H1 (cell line): ENCODE results near the gene CENPF. TPM values are rescaled to one million over a fixed set of nuclear protein-coding genes. Genes with fewer than 3 reads are reported as not detected.
"Not testable (repeated sequence)": the region's sequence is repeated elsewhere in the genome, so short reads cannot be mapped to it uniquely, and the experiment has no call there.

Source experiments
- CTCF ChIA-PET: fragments of 300-600 bp; sonication (Branson Sonifier 250); formaldehyde crosslinking; loops from one replicate; lab custom pipeline; 2021; ENCODE audit not compliant: partially characterized antibody; lab: Charles Lee
- POLR2A ChIA-PET: fragments of 300-600 bp; sonication (Branson Sonifier 250); formaldehyde crosslinking; loops from one replicate; lab custom pipeline; 2021; ENCODE audit warnings: inconsistent platforms; ENCODE audit not compliant: partially characterized antibody; lab: Charles Lee
- DNase-seq, 2 experiments: peaks; one replicate each; pipeline versions ENCODE4 v3.0.0 to v3.0.0-alpha.2; 2010 to 2022; ENCODE audit warnings: low spot score in 2 of 2, low read depth in 1 of 2, mixed read lengths in 1 of 2
- FAIRE-seq: peaks from 2 replicates; lab custom pipeline; 2011; peaks lifted over from hg19 to GRCh38; lab: Jason Lieb, UNC
- H2AFZ ChIP-seq: 2 replicates; pipeline ENCODE4 v1.8.1; 2012; ENCODE audit warnings: low read length, inconsistent platforms
- H2AK5ac ChIP-seq: 2 replicates; pipeline ENCODE4 v1.6.1; 2013; ENCODE audit warnings: low read depth, low read length
- H2BK120ac ChIP-seq: replicated peaks from 2 replicates; pipeline ENCODE3; 2013; ENCODE audit warnings: low read depth, low read length, inconsistent platforms
- H2BK12ac ChIP-seq: 2 replicates; pipeline ENCODE4 v1.6.1; 2013; ENCODE audit warnings: low read depth, low read length
- H2BK15ac ChIP-seq: 2 replicates; pipeline ENCODE4 v1.6.1; 2013; ENCODE audit warnings: low read length
- H2BK20ac ChIP-seq: 2 replicates; pipeline ENCODE4 v1.6.1; 2013; ENCODE audit warnings: low read length
- H2BK5ac ChIP-seq: 2 replicates; pipeline ENCODE4 v1.6.1; 2013; ENCODE audit warnings: low read depth, low read length
- H3K14ac ChIP-seq: 2 replicates; pipeline ENCODE4 v1.6.1; 2013; ENCODE audit warnings: inconsistent platforms; ENCODE audit not compliant: insufficient read length
- H3K18ac ChIP-seq: 2 replicates; pipeline ENCODE4 v1.6.1; 2013; ENCODE audit warnings: low read length; ENCODE audit errors: extremely low read depth
- H3K23ac ChIP-seq: 2 replicates; pipeline ENCODE4 v1.6.1; 2013; ENCODE audit warnings: inconsistent platforms; ENCODE audit not compliant: insufficient read length
- H3K23me2 ChIP-seq: 2 replicates; pipeline ENCODE4 v1.6.1; 2013; ENCODE audit warnings: low read depth, low read length
- H3K27ac ChIP-seq: 2 replicates; pipeline ENCODE4 v1.6.1; 2011; ENCODE audit warnings: low read depth, low read length, inconsistent platforms
- H3K27me3 ChIP-seq, 4 experiments: replicated peaks in 1 of 4; 1 replicate in 1 of 4; 2 replicates in 3 of 4; pipeline versions ENCODE4 v1.6.1 to v1.8.1; 2011 to 2013; ENCODE audit warnings: low read length in 3 of 4, mild to moderate bottlenecking in 3 of 4, inconsistent platforms in 2 of 4, mixed read lengths in 2 of 4, moderate library complexity in 1 of 4; ENCODE audit not compliant: control insufficient read depth in 3 of 4, insufficient read depth in 3 of 4; ENCODE audit errors: extremely low read depth in 1 of 4
- H3K36me3 ChIP-seq, 4 experiments: 2 replicates each; pipeline versions ENCODE4 v1.6.1 to v1.8.1; 2011 to 2013; ENCODE audit warnings: mild to moderate bottlenecking in 4 of 4, low read length in 3 of 4, moderate library complexity in 2 of 4, control low read depth in 1 of 4, inconsistent platforms in 1 of 4; ENCODE audit not compliant: insufficient read depth in 4 of 4, control insufficient read depth in 2 of 4
- H3K4ac ChIP-seq: replicated peaks from 2 replicates; pipeline ENCODE3; 2013; ENCODE audit warnings: low read length, low read depth, mixed read lengths, inconsistent platforms; ENCODE audit not compliant: insufficient read length
- H3K4me1 ChIP-seq, 4 experiments: replicated peaks in 1 of 4; 1 replicate in 1 of 4; 2 replicates in 3 of 4; pipeline versions ENCODE4 v1.6.1 to v1.8.1; 2011 to 2013; ENCODE audit warnings: low read length in 3 of 4, inconsistent platforms in 2 of 4, mixed read lengths in 1 of 4; ENCODE audit not compliant: insufficient read depth in 4 of 4, control insufficient read depth in 3 of 4
- H3K4me2 ChIP-seq, 2 experiments: 2 replicates each; pipeline versions ENCODE4 v1.6.1 to v1.8.1; 2011 to 2013; ENCODE audit warnings: low read depth in 2 of 2, low read length in 2 of 2, control low read depth in 1 of 2, inconsistent platforms in 1 of 2, mild to moderate bottlenecking in 1 of 2; ENCODE audit not compliant: insufficient read depth in 1 of 2
- H3K4me3 ChIP-seq, 4 experiments: fragments of 200-600, 300-600 bp in 1 of 4; sonication (generic), shearing (Covaris generic), sonication (Bioruptor Twin) in 1 of 4; 2 replicates each; pipeline versions ENCODE4 v1.5.1 to v1.8.1; 2011 to 2016; ENCODE audit warnings: low read length in 4 of 4, low read depth in 3 of 4, control low read depth in 2 of 4, inconsistent platforms in 2 of 4, mild to moderate bottlenecking in 2 of 4, mixed read lengths in 1 of 4, moderate library complexity in 1 of 4; ENCODE audit not compliant: insufficient read depth in 2 of 4; ENCODE audit errors: extremely low read depth in 1 of 4
- H3K56ac ChIP-seq: replicated peaks from 2 replicates; pipeline ENCODE3; 2013; ENCODE audit warnings: low read depth, mild to moderate bottlenecking, mixed read lengths, low read length, inconsistent platforms; ENCODE audit not compliant: insufficient read length
- H3K79me1 ChIP-seq: 2 replicates; pipeline ENCODE4 v1.6.1; 2013; ENCODE audit warnings: low read depth, low read length, control low read depth
- H3K79me2 ChIP-seq, 2 experiments: 2 replicates each; pipeline versions ENCODE4 v1.6.1 to v1.8.1; 2012 to 2013; ENCODE audit warnings: low read length in 2 of 2, mild to moderate bottlenecking in 2 of 2, inconsistent platforms in 1 of 2; ENCODE audit not compliant: insufficient read depth in 2 of 2, control insufficient read depth in 1 of 2
- H3K9ac ChIP-seq, 4 experiments: replicated peaks in 1 of 4; 1 replicate in 1 of 4; 2 replicates in 3 of 4; pipeline versions ENCODE4 v1.6.1 to v1.8.1; 2011 to 2013; ENCODE audit warnings: low read depth in 3 of 4, low read length in 3 of 4, control low read depth in 2 of 4, mild to moderate bottlenecking in 2 of 4, moderate library complexity in 2 of 4, inconsistent platforms in 1 of 4; ENCODE audit errors: extremely low read depth in 1 of 4
- H3K9me3 ChIP-seq, 2 experiments: 2 replicates each; pipeline versions ENCODE4 v1.6.1 to v1.8.1; 2012 to 2013; ENCODE audit warnings: mild to moderate bottlenecking in 2 of 2, moderate library complexity in 2 of 2, control low read depth in 1 of 2, inconsistent platforms in 1 of 2, low read depth in 1 of 2, low read length in 1 of 2, mixed read lengths in 1 of 2; ENCODE audit not compliant: insufficient read depth in 2 of 2
- H4K20me1 ChIP-seq, 2 experiments: replicated peaks in 1 of 2; 2 replicates each; pipeline versions ENCODE3 to v1.8.1; 2011 to 2013; ENCODE audit warnings: inconsistent platforms in 2 of 2, low read length in 2 of 2, mild to moderate bottlenecking in 1 of 2; ENCODE audit not compliant: insufficient read depth in 2 of 2, control insufficient read depth in 1 of 2
- H4K5ac ChIP-seq: 2 replicates; pipeline ENCODE4 v1.6.1; 2013; ENCODE audit warnings: low read length, low read depth, mixed read lengths, inconsistent platforms; ENCODE audit not compliant: insufficient read length
- H4K8ac ChIP-seq: 2 replicates; pipeline ENCODE4 v1.8.0; 2013; ENCODE audit warnings: mild to moderate bottlenecking, moderate library complexity, low read length, inconsistent platforms; ENCODE audit not compliant: insufficient read depth; ENCODE audit errors: extremely low read depth
- H4K91ac ChIP-seq: replicated peaks from 2 replicates; pipeline ENCODE3; 2013; ENCODE audit warnings: low read length, mixed read lengths, inconsistent platforms; ENCODE audit not compliant: insufficient read length
- WGBS, 2 experiments: shearing (Covaris generic) in 1 of 2; methylation state at CpG; one replicate each; pipeline versions ENCODE4 v1.1.6 to v1.1.7; 2013 to 2015; ENCODE audit warnings: low lambda C conversion rate in 2 of 2, mixed read lengths in 2 of 2, inconsistent platforms in 1 of 2, low coverage in 1 of 2, missing lambda C conversion rate in 1 of 2; ENCODE audit not compliant: insufficient replicate concordance in 2 of 2, insufficient coverage in 1 of 2, insufficient read length in 1 of 2; ENCODE audit errors: extremely low coverage in 1 of 2, missing lambda C conversion rate in 1 of 2; 5-methylcytosine and 5-hydroxymethylcytosine counted together
- polyA plus RNA-seq, 7 experiments: library from polyadenylated mRNA; depleted of rRNA in 3 of 7; stranded (reverse) in 5 of 7; unstranded in 2 of 7; fragments of >200 nt in 5 of 7; fragments of 200-250 nt in 2 of 7; gene quantifications; 1 replicate in 5 of 7; 2 replicates in 1 of 7; 4 replicates in 1 of 7; pipeline versions ENCODE4 v1.2.1 to v1.2.3, GENCODE V29; 2011 to 2013; ENCODE audit warnings: missing spikeins in 2 of 7, mixed read lengths in 2 of 7
- total RNA-seq: library from RNA; stranded (reverse); fragmentation: NEBNext Ultra II Directional; extraction: Animal tissue kit (Norgen Biotek cat#: 25700); gene quantifications from 2 replicates; pipeline ENCODE4 v1.2.1, GENCODE V29; 2021

The CENPF gene
- total and polyA plus RNA-seq, 2 of the 8 experiments (the other 6 are each of a cell fraction or from before 2014, with no cell fraction given) = 13.7 to 170 TPM

DNA sequence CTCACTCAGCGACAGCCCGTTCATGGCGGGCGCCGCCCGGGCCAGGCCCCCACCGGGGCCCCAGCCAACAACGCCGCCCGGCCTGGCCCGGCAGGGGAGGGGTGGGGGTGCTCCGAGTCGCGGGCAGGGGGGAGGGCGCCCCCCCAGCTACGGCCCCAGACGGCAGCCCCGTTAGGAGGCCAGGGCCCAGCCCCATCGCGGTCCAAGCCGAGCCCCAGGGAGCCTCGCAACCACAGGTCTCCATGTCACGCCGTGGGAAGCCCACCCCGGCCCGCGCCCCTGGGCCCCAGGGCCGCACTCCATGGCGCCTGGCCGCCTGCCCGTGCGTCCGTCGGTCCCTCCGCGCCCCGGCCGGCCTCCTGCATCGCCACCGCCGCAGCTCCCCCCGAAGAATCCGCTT lies 5.8 kb downstream of the CENPF start:
- H4K8ac ChIP-seq, H2BK5ac ChIP-seq, H2AFZ ChIP-seq, H3K23me2 ChIP-seq, H3K56ac ChIP-seq, H2BK12ac ChIP-seq, H3K9ac ChIP-seq, H3K27me3 ChIP-seq, H3K4me3 ChIP-seq, H3K18ac ChIP-seq, FAIRE-seq, H4K91ac ChIP-seq, H2BK20ac ChIP-seq, H3K4me1 ChIP-seq, H3K79me1 ChIP-seq, H2AK5ac ChIP-seq, H3K14ac ChIP-seq, H3K23ac ChIP-seq, H3K9me3 ChIP-seq, H3K4me2 ChIP-seq, H3K4ac ChIP-seq, H3K27ac ChIP-seq, DNase-seq, H2BK120ac ChIP-seq, H4K5ac ChIP-seq, H2BK15ac ChIP-seq, H4K20me1 ChIP-seq: not testable (repeated sequence)
- ChIA-PET POLR2A (interaction anchor here (1.7 kb wide), 1 partner anchor 58 kb away, joined by 6 read pairs; the partner anchor contains the start of gene PTPN14), CTCF (interaction anchor here (0.6 to 1.1 kb wide), 5 partner anchors 18 to 1362 kb away, joined by 3 to 4 read pairs (median 3); no protein-coding TSS in a partner anchor)
- WGBS, 2 experiments = 97% methylated on average over 9 of the region's 43 CpGs; no CpG with 5 or more reads in 1 of the 2 experiments
- Histone ChIP-seq H3K79me2 (peaks cover 35 to 93% of the 10 kb centered on the region in 2 experiments), H3K36me3 (peaks cover 0 to 29% (median 8%) of the 10 kb centered on the region in 4 experiments; a peak in 6 of 8 replicates)
